ENCODE measurements around the gene COL3A1. TPM values are rescaled to one million over a fixed set of nuclear protein-coding genes. Genes with fewer than 3 reads are reported as not detected.

Gene COL3A1
- total RNA-seq, 1 donor from 2014 or later, result 7,546 TPM

DNA sequence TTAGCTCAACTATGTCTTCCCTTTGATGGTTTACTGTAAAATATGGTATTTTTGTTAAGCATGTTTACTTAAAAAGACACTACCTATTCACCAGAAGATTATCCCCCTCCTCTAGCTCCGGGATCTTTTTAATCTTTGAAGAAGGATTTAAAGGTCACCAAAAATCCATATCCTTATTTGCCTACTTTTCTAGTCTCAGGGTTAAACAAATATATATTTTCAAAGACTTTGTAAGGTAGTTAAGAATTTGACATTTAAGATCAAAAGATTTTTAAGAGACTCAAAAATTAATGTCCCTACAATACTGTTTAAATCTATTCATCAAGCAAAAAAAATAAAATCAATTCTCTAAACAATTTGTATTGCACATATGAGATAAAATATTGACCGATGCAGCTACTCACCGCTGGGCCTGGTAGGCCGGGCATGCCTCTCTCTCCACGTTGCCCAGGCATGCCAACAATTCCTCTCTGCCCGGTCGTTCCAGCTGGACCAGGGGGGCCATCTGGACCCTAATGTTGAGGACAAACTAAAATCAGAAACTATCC lies 76.1 kb downstream of the COL3A1 start:
- TF ChIP-seq, protein P1, sequence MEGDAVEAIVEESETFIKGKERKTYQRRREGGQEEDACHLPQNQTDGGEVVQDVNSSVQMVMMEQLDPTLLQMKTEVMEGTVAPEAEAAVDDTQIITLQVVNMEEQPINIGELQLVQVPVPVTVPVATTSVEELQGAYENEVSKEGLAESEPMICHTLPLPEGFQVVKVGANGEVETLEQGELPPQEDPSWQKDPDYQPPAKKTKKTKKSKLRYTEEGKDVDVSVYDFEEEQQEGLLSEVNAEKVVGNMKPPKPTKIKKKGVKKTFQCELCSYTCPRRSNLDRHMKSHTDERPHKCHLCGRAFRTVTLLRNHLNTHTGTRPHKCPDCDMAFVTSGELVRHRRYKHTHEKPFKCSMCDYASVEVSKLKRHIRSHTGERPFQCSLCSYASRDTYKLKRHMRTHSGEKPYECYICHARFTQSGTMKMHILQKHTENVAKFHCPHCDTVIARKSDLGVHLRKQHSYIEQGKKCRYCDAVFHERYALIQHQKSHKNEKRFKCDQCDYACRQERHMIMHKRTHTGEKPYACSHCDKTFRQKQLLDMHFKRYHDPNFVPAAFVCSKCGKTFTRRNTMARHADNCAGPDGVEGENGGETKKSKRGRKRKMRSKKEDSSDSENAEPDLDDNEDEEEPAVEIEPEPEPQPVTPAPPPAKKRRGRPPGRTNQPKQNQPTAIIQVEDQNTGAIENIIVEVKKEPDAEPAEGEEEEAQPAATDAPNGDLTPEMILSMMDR (IDR thresholded peaks at IDR 0.05), result no peak
- Mint-ChIP-seq H3K36me3 (ENCODE audit: unreplicated experiment) (peaks cover 69% of the 10 kb centered on the region), H3K4me1 (ENCODE audit: unreplicated experiment) (peaks cover 45% of the 10 kb centered on the region), H3K27ac (ENCODE audit: unreplicated experiment) (peak overlapping the region; percentile 64), H3K9me3 (ENCODE audit: unreplicated experiment) (no peaks in the 10 kb centered on the region), H3K4me3 (ENCODE audit: unreplicated experiment) (no peak overlapping the region), H3K27me3 (ENCODE audit: unreplicated experiment) (no peaks in the 10 kb centered on the region)
- DNase-seq (ENCODE audit: extremely low spot score, unreplicated experiment), result no peak

DNA sequence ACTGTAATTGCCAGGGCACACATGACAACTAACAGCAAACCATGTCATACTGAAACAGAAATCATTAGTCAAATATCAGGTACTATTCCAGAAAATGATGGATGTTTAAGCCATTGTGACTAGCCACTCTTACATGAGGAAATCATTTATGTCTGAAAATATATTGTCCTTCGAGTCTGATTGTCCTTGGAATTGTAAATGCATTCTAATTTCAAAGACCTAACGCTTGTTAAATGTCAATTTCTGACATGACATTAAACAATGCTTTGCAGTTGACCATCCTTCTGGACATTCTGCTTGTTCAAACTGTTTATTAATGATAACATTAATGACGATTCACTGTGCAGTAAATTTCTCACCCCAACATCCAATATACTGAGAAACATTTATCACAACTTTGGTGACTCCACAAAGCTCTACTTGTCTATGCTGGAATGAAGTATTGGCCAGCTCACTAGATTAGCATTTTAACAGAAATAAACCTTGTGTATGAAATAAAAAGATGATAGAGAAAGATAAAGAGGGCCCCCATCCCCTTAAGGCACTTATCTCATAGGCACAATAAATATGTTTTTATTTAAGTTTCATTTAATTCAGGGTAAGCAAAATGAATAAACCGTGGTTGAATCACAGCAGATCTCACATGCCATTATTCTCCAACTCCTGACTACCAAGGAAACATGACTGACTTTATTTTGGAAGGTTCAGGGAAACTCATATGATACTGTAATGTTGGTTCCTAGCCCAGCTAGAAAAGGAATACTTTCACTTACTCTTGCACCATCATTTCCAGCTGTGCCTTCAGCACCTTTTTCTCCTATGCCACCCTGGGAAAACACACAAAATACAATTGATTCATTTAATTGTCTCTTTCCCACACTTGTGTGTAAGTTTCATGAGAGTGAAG lies 82.3 kb downstream of the COL3A1 start:
- Mint-ChIP-seq H3K4me1 (ENCODE audit: unreplicated experiment) (peaks cover 20% of the 10 kb centered on the region), H3K27me3 (ENCODE audit: unreplicated experiment) (no peaks in the 10 kb centered on the region), H3K9me3 (ENCODE audit: unreplicated experiment) (no peaks in the 10 kb centered on the region), H3K36me3 (ENCODE audit: unreplicated experiment) (peaks cover 67% of the 10 kb centered on the region), H3K4me3 (ENCODE audit: unreplicated experiment) (no peak overlapping the region), H3K27ac (ENCODE audit: unreplicated experiment) (peak overlapping the region; percentile 63)
- TF ChIP-seq, protein P1 (IDR thresholded peaks at IDR 0.05), result no peak
- no peak for DNase-seq (ENCODE audit: extremely low spot score, unreplicated experiment)

DNA sequence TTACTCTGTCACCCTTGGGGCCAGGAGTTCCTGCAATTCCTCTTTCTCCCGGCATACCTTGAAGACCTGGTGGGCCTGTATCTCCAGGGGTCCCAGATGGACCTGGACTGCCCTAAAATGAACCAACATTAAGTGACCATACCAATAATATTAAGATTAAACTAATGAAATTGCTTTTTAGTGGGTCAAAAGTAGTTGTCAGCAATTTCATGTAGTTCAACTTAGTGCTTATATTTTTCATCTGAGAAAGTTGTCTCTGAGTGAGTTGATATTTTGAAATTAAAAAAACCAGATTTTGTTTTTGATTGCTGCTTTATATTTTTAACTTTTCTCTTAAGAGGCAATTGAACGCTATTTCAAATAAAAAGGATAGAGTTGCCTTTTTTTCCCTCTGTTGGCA lies 83.1 kb downstream of the COL3A1 start:
- TF ChIP-seq, protein P1 (IDR thresholded peaks at IDR 0.05), result no peak
- H3K27ac Mint-ChIP-seq (ENCODE audit: unreplicated experiment), result peak overlapping the region; percentile 63
- H3K9me3 Mint-ChIP-seq (ENCODE audit: unreplicated experiment), result no peaks in the 10 kb centered on the region
- DNase-seq (ENCODE audit: extremely low spot score, unreplicated experiment), result no peak
- H3K4me3 Mint-ChIP-seq (ENCODE audit: unreplicated experiment), result no peak overlapping the region
- peaks cover 70% of the 10 kb centered on the region for H3K36me3 Mint-ChIP-seq (ENCODE audit: unreplicated experiment)
- H3K4me1 Mint-ChIP-seq (ENCODE audit: unreplicated experiment), result peaks cover 19% of the 10 kb centered on the region
- H3K27me3 Mint-ChIP-seq (ENCODE audit: unreplicated experiment), result no peaks in the 10 kb centered on the region

DNA sequence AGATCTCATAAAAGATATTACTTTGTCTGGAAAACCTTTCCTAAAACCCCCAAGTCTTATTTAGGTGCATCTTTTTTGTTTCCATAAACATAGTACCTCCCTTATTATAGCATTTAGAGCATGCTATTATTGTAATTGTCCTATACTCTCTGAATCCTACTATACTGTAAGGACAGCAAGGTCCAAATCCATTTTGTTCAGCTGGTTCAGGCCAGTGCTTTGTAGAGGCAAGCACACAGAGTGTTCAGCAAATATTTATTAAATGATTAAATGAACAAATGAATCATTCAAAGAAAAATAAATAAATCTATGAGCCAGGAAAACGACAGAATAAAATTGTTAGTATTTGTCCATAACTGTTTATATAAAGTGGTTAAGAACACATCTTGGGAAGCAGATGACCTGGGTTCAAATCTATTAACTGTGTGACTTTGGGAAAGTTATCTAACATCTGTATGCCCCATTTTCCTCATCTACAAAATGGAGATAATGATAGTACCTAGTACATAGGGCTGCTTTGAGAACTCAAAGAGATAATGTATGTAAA lies 86.0 kb downstream of the COL3A1 start:
- TF ChIP-seq, protein P1 (IDR thresholded peaks at IDR 0.05), result no peak
- DNase-seq (ENCODE audit: extremely low spot score, unreplicated experiment), result no peak
- Mint-ChIP-seq H3K36me3 (ENCODE audit: unreplicated experiment) (peaks cover 75% of the 10 kb centered on the region), H3K4me3 (ENCODE audit: unreplicated experiment) (no peak overlapping the region), H3K27me3 (ENCODE audit: unreplicated experiment) (no peaks in the 10 kb centered on the region), H3K9me3 (ENCODE audit: unreplicated experiment) (no peaks in the 10 kb centered on the region), H3K4me1 (ENCODE audit: unreplicated experiment) (peaks cover 21% of the 10 kb centered on the region), H3K27ac (ENCODE audit: unreplicated experiment) (peak overlapping the region; percentile 81)

Small RNAs within 50 kb of the gene (microRNA-seq; reads per million reads assigned to microRNA genes)
- not detected for gene MIR1245A (ENCODE audit: unreplicated experiment)
- not detected for gene MIR1245B (ENCODE audit: unreplicated experiment)
- gene MIR3606 (ENCODE audit: unreplicated experiment), result 2.2 reads per million

Other genes starting within 250 kb of the COL3A1 start
- 1,873 and 1,955 TPM in 2 replicates for gene COL5A2, start 205.4 kb downstream of the COL3A1 start, total RNA-seq